GM12801 (cell line): ENCODE results near the gene ARL10.

Source experiments
- CTCF ChIP-seq: IDR thresholded peaks from one replicate; pipeline ENCODE4 v1.5.1; 2011; ENCODE audit warnings: control low read depth; ENCODE audit not compliant: insufficient read length; ENCODE audit errors: extremely low read depth

ARL10 gene

GRCh38 chr5:176339304-176339703, 26.0 kb upstream of the ARL10 start:
- TF ChIP-seq CTCF: no peak

- TF ChIP-seq CTCF: no peak
These were observed 23.7 kb upstream of the ARL10 start for GRCh38 chr5:176341325-176342157.

- no peak for TF ChIP-seq CTCF
These were observed 23.2 kb upstream of the ARL10 start for GRCh38 chr5:176342158-176342483.

- TF ChIP-seq CTCF: no peak
These were observed 22.4 kb upstream of the ARL10 start for GRCh38 chr5:176342766-176343458.

GRCh38 chr5:176350416-176350815, 14.9 kb upstream of the ARL10 start:
- no peak for TF ChIP-seq CTCF

GRCh38 chr5:176352116-176352878, 13.0 kb upstream of the ARL10 start:
- no peak for TF ChIP-seq CTCF

GRCh38 chr5:176353533-176353932, 11.8 kb upstream of the ARL10 start:
- TF ChIP-seq CTCF: no peak
